IPS-20b (cell line): ENCODE measurements around the gene KPNA6.
"Not testable (repeated sequence)": the region's sequence is repeated elsewhere in the genome, so short reads cannot be mapped to it uniquely, and the experiment has no call there.

Source experiments
- H3K27ac ChIP-seq: one replicate; pipeline ENCODE4 v1.5.1; 2013; ENCODE audit warnings: low read length
- H3K27me3 ChIP-seq: 2 replicates; pipeline ENCODE4 v1.6.1; 2013; ENCODE audit warnings: mild to moderate bottlenecking, low read length, inconsistent platforms; ENCODE audit not compliant: insufficient read depth
- H3K36me3 ChIP-seq: 2 replicates; pipeline ENCODE4 v1.6.1; 2013; ENCODE audit warnings: low read depth, mild to moderate bottlenecking, inconsistent platforms, low read length, moderate library complexity; ENCODE audit not compliant: insufficient read depth
- H3K4me1 ChIP-seq: 2 replicates; pipeline ENCODE4 v1.6.1; 2013; ENCODE audit warnings: mild to moderate bottlenecking, control low read depth, inconsistent platforms, low read length, moderate library complexity; ENCODE audit not compliant: insufficient read depth
- H3K4me3 ChIP-seq: 2 replicates; pipeline ENCODE4 v1.5.1; 2013; ENCODE audit warnings: mild to moderate bottlenecking, low read length, inconsistent platforms
- H3K9ac ChIP-seq: 2 replicates; pipeline ENCODE4 v1.6.1; 2013; ENCODE audit warnings: low read depth, mild to moderate bottlenecking, inconsistent platforms, low read length, moderate library complexity
- H3K9me3 ChIP-seq: 2 replicates; pipeline ENCODE4 v1.6.1; 2013; ENCODE audit warnings: mild to moderate bottlenecking, low read depth, low read length, inconsistent platforms; ENCODE audit not compliant: insufficient read depth

KPNA6 gene

GRCh38 chr1:32073299-32074229, 34.3 kb upstream of the KPNA6 start:
- H3K27me3 ChIP-seq = no peaks in the 10 kb centered on the region
- peak overlapping the region; percentile 36; the same call in 1 of the 2 replicates for H3K9ac ChIP-seq
- peak overlapping the region; percentile 81 for H3K4me3 ChIP-seq
- no peaks in the 10 kb centered on the region for H3K9me3 ChIP-seq
- H3K36me3 ChIP-seq = peaks cover 38% of the 10 kb centered on the region
- no peak overlapping the region for H3K27ac ChIP-seq
- peaks cover 16% of the 10 kb centered on the region for H3K4me1 ChIP-seq

- H3K36me3 ChIP-seq = peaks cover 48% of the 10 kb centered on the region
- H3K27me3 ChIP-seq = no peaks in the 10 kb centered on the region
- no peak overlapping the region for H3K9ac ChIP-seq
- H3K9me3 ChIP-seq = no peaks in the 10 kb centered on the region
- H3K4me3 ChIP-seq = no peak overlapping the region
- H3K4me1 ChIP-seq = peaks cover 7% of the 10 kb centered on the region; the same call in 1 of the 2 replicates
- no peak overlapping the region for H3K27ac ChIP-seq
Measured at GRCh38 chr1:32074841-32075240, 33.0 kb upstream of the KPNA6 start.

- Histone ChIP-seq H3K4me3 (no peak overlapping the region), H3K9me3 (no peaks in the 10 kb centered on the region), H3K4me1 (no peaks in the 10 kb centered on the region), H3K9ac (no peak overlapping the region), H3K36me3 (peaks cover 55% of the 10 kb centered on the region), H3K27ac (no peak overlapping the region), H3K27me3 (no peaks in the 10 kb centered on the region)
Measured at GRCh38 chr1:32077451-32077850, 30.4 kb upstream of the KPNA6 start.

- H3K4me1 ChIP-seq = no peaks in the 10 kb centered on the region
- H3K4me3 ChIP-seq = no peak overlapping the region
- no peaks in the 10 kb centered on the region for H3K27me3 ChIP-seq
- no peak overlapping the region for H3K9ac ChIP-seq
- H3K27ac ChIP-seq = no peak overlapping the region
- peaks cover 61% of the 10 kb centered on the region for H3K36me3 ChIP-seq
- H3K9me3 ChIP-seq = no peaks in the 10 kb centered on the region
Measured at GRCh38 chr1:32082022-32082421, 25.8 kb upstream of the KPNA6 start.

GRCh38 chr1:32086381-32086780, 21.5 kb upstream of the KPNA6 start:
- not testable (repeated sequence) for H3K4me1 ChIP-seq, H3K9ac ChIP-seq, H3K27ac ChIP-seq, H3K9me3 ChIP-seq, H3K4me3 ChIP-seq, H3K27me3 ChIP-seq
- H3K36me3 ChIP-seq = peaks cover 45% of the 10 kb centered on the region

- Histone ChIP-seq H3K9me3 (no peaks in the 10 kb centered on the region), H3K27me3 (no peaks in the 10 kb centered on the region), H3K4me1 (no peaks in the 10 kb centered on the region), H3K4me3 (no peak overlapping the region), H3K27ac (no peak overlapping the region), H3K9ac (no peak overlapping the region), H3K36me3 (peaks cover 53% of the 10 kb centered on the region)
Measured at GRCh38 chr1:32091176-32091575, 16.7 kb upstream of the KPNA6 start.

GRCh38 chr1:32091591-32091990, 16.3 kb upstream of the KPNA6 start:
- Histone ChIP-seq H3K4me1 (no peaks in the 10 kb centered on the region), H3K27me3 (no peaks in the 10 kb centered on the region), H3K9ac (no peak overlapping the region), H3K36me3 (peaks cover 53% of the 10 kb centered on the region), H3K27ac (no peak overlapping the region), H3K4me3 (no peak overlapping the region), H3K9me3 (no peaks in the 10 kb centered on the region)

- no peak overlapping the region for H3K4me3 ChIP-seq
- no peaks in the 10 kb centered on the region for H3K9me3 ChIP-seq
- H3K27me3 ChIP-seq = no peaks in the 10 kb centered on the region
- H3K27ac ChIP-seq = no peak overlapping the region
- no peak overlapping the region for H3K9ac ChIP-seq
- H3K36me3 ChIP-seq = peaks cover 64% of the 10 kb centered on the region
- no peaks in the 10 kb centered on the region for H3K4me1 ChIP-seq
Measured at GRCh38 chr1:32094746-32095521, 12.9 kb upstream of the KPNA6 start.

- no peak overlapping the region for H3K4me3 ChIP-seq
- no peak overlapping the region for H3K9ac ChIP-seq
- no peaks in the 10 kb centered on the region for H3K9me3 ChIP-seq
- H3K27ac ChIP-seq = no peak overlapping the region
- no peaks in the 10 kb centered on the region for H3K4me1 ChIP-seq
- H3K27me3 ChIP-seq = no peaks in the 10 kb centered on the region
- H3K36me3 ChIP-seq = peaks cover 65% of the 10 kb centered on the region
Measured at GRCh38 chr1:32099426-32099825, 8.4 kb upstream of the KPNA6 start.

GRCh38 chr1:32100359-32100758, 7.5 kb upstream of the KPNA6 start:
- Histone ChIP-seq H3K9me3 (no peaks in the 10 kb centered on the region), H3K27ac (no peak overlapping the region), H3K4me3 (no peak overlapping the region), H3K4me1 (no peaks in the 10 kb centered on the region), H3K27me3 (no peaks in the 10 kb centered on the region), H3K36me3 (peaks cover 56% of the 10 kb centered on the region), H3K9ac (no peak overlapping the region)

- Histone ChIP-seq H3K27me3 (no peaks in the 10 kb centered on the region), H3K9ac (no peak overlapping the region), H3K4me1 (no peaks in the 10 kb centered on the region), H3K27ac (no peak overlapping the region), H3K36me3 (peaks cover 49% of the 10 kb centered on the region), H3K9me3 (no peaks in the 10 kb centered on the region), H3K4me3 (no peak overlapping the region)
Measured at GRCh38 chr1:32100807-32101708, 6.8 kb upstream of the KPNA6 start.
